Measurements from ENCODE around the gene RIN1. TPM values are rescaled to one million over a fixed set of nuclear protein-coding genes. Genes with fewer than 3 reads are reported as not detected.
"Not testable (repeated sequence)": the region's sequence is repeated elsewhere in the genome, so short reads cannot be mapped to it uniquely, and the experiment has no call there.

The RIN1 gene
- total and polyA plus RNA-seq, 11 donors = 0.99 to 5.2 (median 1.5) TPM

GRCh38 chr11:66324664-66325063 is 11.6 kb downstream of the RIN1 start:
- H3K27ac ChIP-seq = no peak overlapping the region
- H3K4me3 ChIP-seq = no peak overlapping the region
- no peak for TF ChIP-seq POLR2A (IDR thresholded peaks at IDR 0.05)
- no peak for TF ChIP-seq CTCF (IDR thresholded peaks at IDR 0.05)
- no peaks in the 10 kb centered on the region for H3K27me3 ChIP-seq
- ATAC-seq = no peak
- WGBS, 4 donors = 83 to 90% (median 85%) methylated on average over 10 of the region's 10 CpGs
- no peak for DNase-seq
- intact Hi-C loops (cut with DNase I) = loop anchor here in 1 of 10 donors (5.0 kb wide), 1 partner anchor 63 kb away; no protein-coding TSS in a partner anchor
- peaks cover 4 to 47% (median 32%) of the 10 kb centered on the region in 12 donors for H3K4me1 ChIP-seq
- H3K36me3 ChIP-seq = no peaks in the 10 kb centered on the region
- no peaks in the 10 kb centered on the region for H3K9me3 ChIP-seq

- Histone ChIP-seq H3K9me3 (no peaks in the 10 kb centered on the region), H3K27ac (no peak overlapping the region), H3K4me1 (peaks cover 3 to 41% (median 32%) of the 10 kb centered on the region in 12 donors), H3K36me3 (no peaks in the 10 kb centered on the region), H3K4me3 (no peak overlapping the region), H3K27me3 (no peaks in the 10 kb centered on the region)
- ATAC-seq (no peak), DNase-seq (peak in 2 of 5 donors; percentile 4 to 15)
- intact Hi-C loops (cut with DNase I) = no loop called here
- TF ChIP-seq CTCF (IDR thresholded peaks at IDR 0.05) = no peak
- no peak for TF ChIP-seq POLR2A (IDR thresholded peaks at IDR 0.05)
- 97 to 100% (median 98%) methylated on average over 1 of the region's 1 CpG for WGBS, 4 donors
These were observed 12.6 kb downstream of the RIN1 start for GRCh38 chr11:66323684-66324083.

DNA sequence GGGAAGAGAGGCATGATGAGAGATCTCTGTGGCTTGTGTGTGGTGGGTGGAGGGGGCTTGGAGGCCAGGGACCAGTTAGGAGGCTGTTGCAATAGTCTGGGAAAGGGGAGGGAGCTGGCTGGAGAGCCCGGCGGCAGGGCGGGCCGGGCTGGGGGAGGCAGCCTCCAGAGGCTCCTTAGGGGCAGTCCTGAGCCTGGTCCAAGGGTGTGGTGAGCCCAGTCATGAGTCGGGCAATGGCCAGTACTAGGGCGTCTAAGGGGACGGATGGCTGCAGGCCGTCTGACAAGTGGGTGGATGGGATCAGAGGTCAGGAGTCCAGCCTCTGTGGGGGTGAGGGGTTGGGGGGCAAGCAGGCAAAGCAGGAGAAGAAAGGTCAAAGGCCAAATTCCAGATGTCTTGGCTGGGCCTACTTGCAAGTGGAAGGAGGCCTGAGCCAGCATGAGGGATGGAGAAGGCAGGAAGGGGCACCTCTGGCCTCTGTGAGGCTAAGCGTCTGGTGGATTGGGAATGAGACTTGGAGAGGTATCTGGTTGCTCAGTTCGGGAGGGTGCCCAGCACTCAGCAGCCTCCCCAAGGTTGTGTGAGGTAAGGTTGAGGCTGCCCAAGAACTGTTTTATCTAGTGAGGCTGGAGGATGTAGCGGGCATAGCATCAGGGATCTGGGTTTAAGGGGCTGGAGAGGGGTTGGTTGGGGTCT is 13.4 kb downstream of the RIN1 start:
- Histone ChIP-seq H3K4me1 (peaks cover 0 to 41% (median 32%) of the 10 kb centered on the region in 12 donors), H3K36me3 (no peaks in the 10 kb centered on the region), H3K27me3 (no peaks in the 10 kb centered on the region), H3K9me3 (no peaks in the 10 kb centered on the region), H3K4me3 (no peak overlapping the region), H3K27ac (peak overlapping the region in 5 of 12 donors; percentile 9 to 30 (median 22))
- intact Hi-C loops (cut with DNase I) = no loop called here
- 62 to 80% (median 78%) methylated on average over 11 of the region's 11 CpGs for WGBS, 4 donors
- TF ChIP-seq POLR2A (IDR thresholded peaks at IDR 0.05) (no peak), CTCF (IDR thresholded peaks at IDR 0.05) (no peak)
- ATAC-seq (peak in 3 of 4 donors; percentile 29 to 69 (median 66)), DNase-seq (peak in 3 of 5 donors; percentile 76 to 84 (median 79))

GRCh38 chr11:66321606-66322005 is 14.6 kb downstream of the RIN1 start:
- DNase-seq (peak in 1 of 5 donors; percentile 9), ATAC-seq (no peak)
- intact Hi-C loops (cut with DNase I) = no loop called here
- H3K9me3 ChIP-seq = no peaks in the 10 kb centered on the region
- no peaks in the 10 kb centered on the region for H3K27me3 ChIP-seq
- 84 to 95% (median 88%) methylated on average over 4 of the region's 4 CpGs for WGBS, 4 donors
- TF ChIP-seq CTCF (IDR thresholded peaks at IDR 0.05) = no peak
- TF ChIP-seq POLR2A (IDR thresholded peaks at IDR 0.05) = no peak
- no peak overlapping the region for H3K4me3 ChIP-seq
- H3K27ac ChIP-seq = peak overlapping the region in 1 of 12 donors; percentile 8
- no peaks in the 10 kb centered on the region for H3K36me3 ChIP-seq
- peaks cover 0 to 40% (median 31%) of the 10 kb centered on the region in 12 donors for H3K4me1 ChIP-seq

GRCh38 chr11:66320748-66321147 is 15.5 kb downstream of the RIN1 start:
- intact Hi-C loops (cut with DNase I); DNase-seq; H3K27ac ChIP-seq; ATAC-seq; H3K27me3 ChIP-seq; H3K36me3 ChIP-seq; H3K9me3 ChIP-seq; H3K4me3 ChIP-seq: not testable (repeated sequence)
- H3K4me1 ChIP-seq = peaks cover 0 to 38% (median 27%) of the 10 kb centered on the region in 12 donors
- 85 to 94% (median 90%) methylated on average over 6 of the region's 6 CpGs for WGBS, 4 donors

DNA sequence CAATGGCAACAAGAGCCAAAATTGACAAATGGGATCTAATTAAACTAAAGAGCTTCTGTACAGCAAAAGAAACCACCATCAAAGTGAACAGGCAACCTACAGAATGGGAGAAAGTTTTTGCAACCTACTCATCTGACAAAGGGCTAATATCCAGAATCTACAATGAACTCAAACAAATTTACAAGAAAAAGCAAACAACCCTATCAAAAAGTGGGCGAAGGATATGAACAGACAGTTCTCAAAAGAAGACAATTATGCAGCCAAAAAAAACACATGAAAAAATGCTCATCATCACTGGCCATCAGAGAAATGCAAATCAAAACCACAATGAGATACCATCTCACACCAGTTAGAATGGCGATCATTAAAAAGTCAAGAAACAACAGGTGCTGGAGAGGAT is 15.9 kb downstream of the RIN1 start:
- ATAC-seq; H3K27ac ChIP-seq; intact Hi-C loops (cut with DNase I); H3K9me3 ChIP-seq; H3K27me3 ChIP-seq; DNase-seq; H3K4me3 ChIP-seq; H3K36me3 ChIP-seq: not testable (repeated sequence)
- WGBS, 4 donors = 92 to 100% (median 96%) methylated on average over 1 to 2 of the region's 2 CpGs
- peaks cover 0 to 36% (median 26%) of the 10 kb centered on the region in 12 donors for H3K4me1 ChIP-seq

Data from heart left ventricle (tissue), 16 donors.